GM21367 (cell line): ENCODE results near the gene AGPAT2.

Experiments used
- ATAC-seq: cut with Tn5 transposase; IDR thresholded peaks from one replicate; pipeline ENCODE4 v1.9.1; 2021; ENCODE audit not compliant: unreplicated experiment

The AGPAT2 gene

GRCh38 chr9:136703276-136703860 lies 16.1 kb upstream of the AGPAT2 start:
- no peak for ATAC-seq

GRCh38 chr9:136701668-136702053 lies 14.4 kb upstream of the AGPAT2 start:
- no peak for ATAC-seq

- ATAC-seq, result peak; percentile 57
Measured at GRCh38 chr9:136700959-136701667, 13.9 kb upstream of the AGPAT2 start.

- ATAC-seq, result no peak
Measured at GRCh38 chr9:136700304-136700703, 13.0 kb upstream of the AGPAT2 start.

GRCh38 chr9:136698635-136699246 lies 11.5 kb upstream of the AGPAT2 start:
- ATAC-seq, result no peak

- ATAC-seq, result no peak
Measured at GRCh38 chr9:136697821-136698526, 10.7 kb upstream of the AGPAT2 start.

GRCh38 chr9:136697146-136697820 lies 10.0 kb upstream of the AGPAT2 start:
- ATAC-seq, result no peak

- ATAC-seq, result no peak
Measured at GRCh38 chr9:136696502-136696901, 9.2 kb upstream of the AGPAT2 start.

GRCh38 chr9:136695955-136696354 lies 8.7 kb upstream of the AGPAT2 start:
- no peak for ATAC-seq

- ATAC-seq, result no peak
Measured at GRCh38 chr9:136695435-136695895, 8.2 kb upstream of the AGPAT2 start.

- ATAC-seq, result no peak
Measured at GRCh38 chr9:136694872-136695247, 7.6 kb upstream of the AGPAT2 start.

GRCh38 chr9:136694163-136694871 lies 7.1 kb upstream of the AGPAT2 start:
- no peak for ATAC-seq

GRCh38 chr9:136693490-136694162 lies 6.4 kb upstream of the AGPAT2 start:
- no peak for ATAC-seq

- ATAC-seq, result no peak
Measured at GRCh38 chr9:136693135-136693489, 5.9 kb upstream of the AGPAT2 start.

- ATAC-seq, result no peak
Measured at GRCh38 chr9:136692185-136693134, 5.2 kb upstream of the AGPAT2 start.

- ATAC-seq, result no peak
Measured at GRCh38 chr9:136691316-136692184, 4.3 kb upstream of the AGPAT2 start.

GRCh38 chr9:136690806-136691261 lies 3.6 kb upstream of the AGPAT2 start:
- ATAC-seq, result no peak
